Loucy (cell line): ENCODE measurements around the gene MAP2K3.

Experiments used
- H2AFZ ChIP-seq: fragments of 200-600 bp; sonication (generic); 2 replicates; pipeline ENCODE4 v1.6.0; 2016; ENCODE audit warnings: antibody characterized with exemption, mild to moderate bottlenecking, low read length, moderate library complexity
- H3F3A ChIP-seq: fragments of 200-600 bp; 2 replicates; pipeline ENCODE4 v1.6.0; 2016; ENCODE audit warnings: antibody characterized with exemption, low read depth, mild to moderate bottlenecking
- H3K27me3 ChIP-seq: fragments of 200-600 bp; sonication (generic); 2 replicates; pipeline ENCODE4 v1.6.1; 2014; ENCODE audit warnings: low read length, mild to moderate bottlenecking; ENCODE audit not compliant: insufficient read depth, poor library complexity, severe bottlenecking
- H3K36me3 ChIP-seq: fragments of 200-600 bp; sonication (generic); 2 replicates; pipeline ENCODE4 v1.6.1; 2016; ENCODE audit warnings: low read length; ENCODE audit not compliant: insufficient read depth
- H3K4me1 ChIP-seq: fragments of 200-600 bp; sonication (generic); 2 replicates; pipeline ENCODE4 v1.5.1; 2014; ENCODE audit warnings: low read length, mild to moderate bottlenecking; ENCODE audit not compliant: insufficient read depth, poor library complexity, severe bottlenecking
- H3K4me2 ChIP-seq: fragments of 200-600 bp; sonication (generic); 2 replicates; pipeline ENCODE4 v1.6.0; 2014; ENCODE audit warnings: antibody characterized with exemption, low read length, low read depth, mild to moderate bottlenecking; ENCODE audit not compliant: poor library complexity, severe bottlenecking
- H3K4me3 ChIP-seq: fragments of 200-600 bp; sonication (generic); 2 replicates; pipeline ENCODE4 v1.5.1; 2014; ENCODE audit warnings: low read length, mild to moderate bottlenecking, mixed read lengths; ENCODE audit not compliant: poor library complexity, severe bottlenecking
- H3K79me2 ChIP-seq: fragments of 200-600 bp; sonication (generic); 2 replicates; pipeline ENCODE4 v1.6.1; 2014; ENCODE audit warnings: low read length; ENCODE audit not compliant: insufficient read depth
- H3K9ac ChIP-seq: fragments of 200-600 bp; sonication (generic); 2 replicates; pipeline ENCODE4 v1.6.0; 2014; ENCODE audit warnings: mild to moderate bottlenecking, low read depth, low read length, moderate library complexity; ENCODE audit not compliant: poor library complexity, severe bottlenecking
- H3K9me2 ChIP-seq: fragments of 200-600 bp; sonication (generic); replicated peaks from 2 replicates; pipeline ENCODE4 v1.6.1; 2016; ENCODE audit warnings: low read depth, low read length, mixed read lengths
- H3K9me3 ChIP-seq: fragments of 200-600 bp; sonication (generic); 2 replicates; pipeline ENCODE4 v1.6.1; 2014; ENCODE audit warnings: mild to moderate bottlenecking, antibody characterized with exemption, low read length, low read depth; ENCODE audit not compliant: insufficient read depth
- H4K20me1 ChIP-seq: fragments of 200-600 bp; sonication (generic); 2 replicates; pipeline ENCODE4 v1.6.0; 2014; ENCODE audit warnings: antibody characterized with exemption, low read length, mild to moderate bottlenecking; ENCODE audit not compliant: insufficient read depth, poor library complexity, severe bottlenecking
- CTCF ChIP-seq: fragments of 200-600 bp; sonication (generic); conservative IDR thresholded peaks from 2 replicates; pipeline ENCODE4 v1.5.1; 2014; ENCODE audit warnings: mild to moderate bottlenecking, antibody characterized with exemption, low read length
- EZH2phosphoT487 ChIP-seq: fragments of 200-600 bp; IDR thresholded peaks from 2 replicates; pipeline ENCODE4 v1.6.1; 2018; ENCODE audit warnings: antibody characterized with exemption, mild to moderate bottlenecking, moderate library complexity, borderline replicate concordance

MAP2K3 gene

GRCh38 chr17:21263376-21263775 is 21.1 kb upstream of the MAP2K3 start:
- no peak for TF ChIP-seq CTCF
- Histone ChIP-seq H2AFZ (no peak overlapping the region), H3K4me2 (no peak overlapping the region), H3K79me2 (no peaks in the 10 kb centered on the region), H3K27me3 (no peaks in the 10 kb centered on the region), H3K4me3 (no peak overlapping the region), H3K4me1 (peaks cover 7% of the 10 kb centered on the region), H3K36me3 (no peaks in the 10 kb centered on the region), H3K9me2 (no peaks in the 10 kb centered on the region), H4K20me1 (no peaks in the 10 kb centered on the region), H3K9ac (no peak overlapping the region), H3K9me3 (no peaks in the 10 kb centered on the region), H3F3A (no peaks in the 10 kb centered on the region)

GRCh38 chr17:21268596-21269188 is 15.8 kb upstream of the MAP2K3 start:
- Histone ChIP-seq H3K36me3 (no peaks in the 10 kb centered on the region), H3K9ac (no peak overlapping the region), H3F3A (no peaks in the 10 kb centered on the region), H3K4me3 (no peak overlapping the region), H3K9me3 (no peaks in the 10 kb centered on the region), H4K20me1 (no peaks in the 10 kb centered on the region), H3K27me3 (no peaks in the 10 kb centered on the region), H3K4me1 (peaks cover 7% of the 10 kb centered on the region), H3K4me2 (no peak overlapping the region), H3K79me2 (no peaks in the 10 kb centered on the region), H3K9me2 (no peaks in the 10 kb centered on the region), H2AFZ (no peak overlapping the region)
- TF ChIP-seq EZH2phosphoT487 (no peak), CTCF (no peak)

- Histone ChIP-seq H4K20me1 (no peaks in the 10 kb centered on the region), H3F3A (no peaks in the 10 kb centered on the region), H3K9me2 (no peaks in the 10 kb centered on the region), H3K4me2 (no peak overlapping the region), H3K36me3 (no peaks in the 10 kb centered on the region), H3K27me3 (no peaks in the 10 kb centered on the region), H3K9ac (no peak overlapping the region), H3K4me1 (peaks cover 7% of the 10 kb centered on the region), H3K9me3 (no peaks in the 10 kb centered on the region), H3K4me3 (no peak overlapping the region), H3K79me2 (no peaks in the 10 kb centered on the region), H2AFZ (no peak overlapping the region)
- TF ChIP-seq EZH2phosphoT487 (no peak), CTCF (no peak)
These were observed 15.1 kb upstream of the MAP2K3 start for GRCh38 chr17:21269394-21269793.
